ENCODE measurements around the gene SLC25A26. TPM values are rescaled to one million over a fixed set of nuclear protein-coding genes. Genes with fewer than 3 reads are reported as not detected.

Gene SLC25A26
- total RNA-seq, 1 experiment from 2014 or later: 13.2 TPM

DNA sequence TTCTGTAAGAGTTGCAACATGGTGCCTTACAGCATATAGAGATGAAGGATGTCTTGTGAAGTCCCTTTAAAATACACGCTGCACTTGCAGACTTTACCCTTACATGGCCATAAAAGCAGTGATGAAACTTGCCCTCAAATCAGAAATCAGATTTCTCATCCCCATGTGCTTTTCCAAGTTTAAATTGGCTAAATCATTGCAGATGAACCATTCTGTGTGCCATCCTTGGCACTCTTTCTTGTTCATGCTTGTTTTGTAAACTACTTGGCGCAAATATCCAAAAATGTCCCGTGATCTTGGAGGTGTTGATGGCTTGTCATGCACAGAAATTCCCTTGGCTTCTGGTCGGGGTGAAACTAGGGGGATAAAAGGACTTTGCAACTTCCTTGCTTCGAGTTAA lies 144.3 kb downstream of the SLC25A26 start:
- CTCF ChIA-PET: no interaction called here
- TF ChIP-seq, protein P1, sequence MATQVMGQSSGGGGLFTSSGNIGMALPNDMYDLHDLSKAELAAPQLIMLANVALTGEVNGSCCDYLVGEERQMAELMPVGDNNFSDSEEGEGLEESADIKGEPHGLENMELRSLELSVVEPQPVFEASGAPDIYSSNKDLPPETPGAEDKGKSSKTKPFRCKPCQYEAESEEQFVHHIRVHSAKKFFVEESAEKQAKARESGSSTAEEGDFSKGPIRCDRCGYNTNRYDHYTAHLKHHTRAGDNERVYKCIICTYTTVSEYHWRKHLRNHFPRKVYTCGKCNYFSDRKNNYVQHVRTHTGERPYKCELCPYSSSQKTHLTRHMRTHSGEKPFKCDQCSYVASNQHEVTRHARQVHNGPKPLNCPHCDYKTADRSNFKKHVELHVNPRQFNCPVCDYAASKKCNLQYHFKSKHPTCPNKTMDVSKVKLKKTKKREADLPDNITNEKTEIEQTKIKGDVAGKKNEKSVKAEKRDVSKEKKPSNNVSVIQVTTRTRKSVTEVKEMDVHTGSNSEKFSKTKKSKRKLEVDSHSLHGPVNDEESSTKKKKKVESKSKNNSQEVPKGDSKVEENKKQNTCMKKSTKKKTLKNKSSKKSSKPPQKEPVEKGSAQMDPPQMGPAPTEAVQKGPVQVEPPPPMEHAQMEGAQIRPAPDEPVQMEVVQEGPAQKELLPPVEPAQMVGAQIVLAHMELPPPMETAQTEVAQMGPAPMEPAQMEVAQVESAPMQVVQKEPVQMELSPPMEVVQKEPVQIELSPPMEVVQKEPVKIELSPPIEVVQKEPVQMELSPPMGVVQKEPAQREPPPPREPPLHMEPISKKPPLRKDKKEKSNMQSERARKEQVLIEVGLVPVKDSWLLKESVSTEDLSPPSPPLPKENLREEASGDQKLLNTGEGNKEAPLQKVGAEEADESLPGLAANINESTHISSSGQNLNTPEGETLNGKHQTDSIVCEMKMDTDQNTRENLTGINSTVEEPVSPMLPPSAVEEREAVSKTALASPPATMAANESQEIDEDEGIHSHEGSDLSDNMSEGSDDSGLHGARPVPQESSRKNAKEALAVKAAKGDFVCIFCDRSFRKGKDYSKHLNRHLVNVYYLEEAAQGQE (IDR thresholded peaks at IDR 0.05; ENCODE audit: insufficient read depth in 1 of 2, low read depth in 2 of 2, low read length in 1 of 2): no peak
- no peak for TF ChIP-seq POLR2AphosphoS5 (IDR thresholded peaks at IDR 0.05; ENCODE audit: low read depth, low read length)
- TF ChIP-seq, protein P2, sequence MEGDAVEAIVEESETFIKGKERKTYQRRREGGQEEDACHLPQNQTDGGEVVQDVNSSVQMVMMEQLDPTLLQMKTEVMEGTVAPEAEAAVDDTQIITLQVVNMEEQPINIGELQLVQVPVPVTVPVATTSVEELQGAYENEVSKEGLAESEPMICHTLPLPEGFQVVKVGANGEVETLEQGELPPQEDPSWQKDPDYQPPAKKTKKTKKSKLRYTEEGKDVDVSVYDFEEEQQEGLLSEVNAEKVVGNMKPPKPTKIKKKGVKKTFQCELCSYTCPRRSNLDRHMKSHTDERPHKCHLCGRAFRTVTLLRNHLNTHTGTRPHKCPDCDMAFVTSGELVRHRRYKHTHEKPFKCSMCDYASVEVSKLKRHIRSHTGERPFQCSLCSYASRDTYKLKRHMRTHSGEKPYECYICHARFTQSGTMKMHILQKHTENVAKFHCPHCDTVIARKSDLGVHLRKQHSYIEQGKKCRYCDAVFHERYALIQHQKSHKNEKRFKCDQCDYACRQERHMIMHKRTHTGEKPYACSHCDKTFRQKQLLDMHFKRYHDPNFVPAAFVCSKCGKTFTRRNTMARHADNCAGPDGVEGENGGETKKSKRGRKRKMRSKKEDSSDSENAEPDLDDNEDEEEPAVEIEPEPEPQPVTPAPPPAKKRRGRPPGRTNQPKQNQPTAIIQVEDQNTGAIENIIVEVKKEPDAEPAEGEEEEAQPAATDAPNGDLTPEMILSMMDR (IDR thresholded peaks at IDR 0.05): no peak
- no peak for TF ChIP-seq SIN3A (IDR thresholded peaks at IDR 0.05; ENCODE audit: borderline replicate concordance, insufficient read depth, low read depth, low read length)
- no peak for TF ChIP-seq TCF7L2 (IDR thresholded peaks at IDR 0.05; ENCODE audit: low read depth, low read length)
- Histone ChIP-seq H3K36me3 (ENCODE audit: control insufficient read depth, insufficient read depth, low read length) (no peaks in the 10 kb centered on the region), H3K9me3 (ENCODE audit: control insufficient read depth, insufficient read depth, low read depth, low read length) (no peaks in the 10 kb centered on the region), H3K27ac (ENCODE audit: low read length) (no peak overlapping the region), H3K4me1 (ENCODE audit: control insufficient read depth, insufficient read depth, low read length) (no peaks in the 10 kb centered on the region), H3K4me3 (ENCODE audit: low read depth in 2 of 2, low read length in 2 of 2) (no peak overlapping the region), H3K27me3 (ENCODE audit: control insufficient read depth, insufficient read depth, low read length) (no peaks in the 10 kb centered on the region)
- ATAC-seq (no peak), DNase-seq (ENCODE audit: low read depth, low spot score) (no peak)
- intact Hi-C loops (cut with micrococcal nuclease; ENCODE audit: unreplicated experiment): no loop called here
- BruUV-seq (replicated peaks): no TSS peak
- in situ Hi-C loops (cut with HindIII; ENCODE audit: low pct_unique_long_range_greater_than_20kb, low sequenced_read_pairs): no loop called here
- POLR2A ChIA-PET: no interaction called here

DNA sequence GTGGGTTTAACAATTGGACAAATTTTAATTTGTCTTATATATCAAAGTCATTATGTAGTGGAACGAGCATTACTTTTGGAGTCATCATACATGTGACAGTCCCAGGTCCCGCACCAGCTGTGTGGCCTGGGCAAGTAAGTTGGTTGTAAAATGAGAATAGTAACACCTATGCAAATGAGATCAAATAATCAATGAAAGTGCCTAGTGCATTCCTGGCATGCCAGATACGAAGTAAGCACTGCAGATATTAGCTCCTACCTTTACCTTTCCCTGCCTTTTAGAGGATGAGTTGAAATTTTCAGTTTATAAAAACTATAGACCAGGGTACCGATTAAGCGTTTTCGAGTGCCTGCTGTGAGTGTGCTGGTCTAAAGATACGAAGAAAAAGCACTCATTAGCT lies 145.9 kb downstream of the SLC25A26 start:
- TF ChIP-seq POLR2AphosphoS5 (IDR thresholded peaks at IDR 0.05; ENCODE audit: low read depth, low read length) (no peak), SIN3A (IDR thresholded peaks at IDR 0.05; ENCODE audit: borderline replicate concordance, insufficient read depth, low read depth, low read length) (no peak), TCF7L2 (IDR thresholded peaks at IDR 0.05; ENCODE audit: low read depth, low read length) (no peak)
- TF ChIP-seq, protein P2 (IDR thresholded peaks at IDR 0.05): no peak
- TF ChIP-seq, protein P1 (IDR thresholded peaks at IDR 0.05; ENCODE audit: insufficient read depth in 1 of 2, low read depth in 2 of 2, low read length in 1 of 2): no peak
- H3K4me1 ChIP-seq (ENCODE audit: control insufficient read depth, insufficient read depth, low read length): no peaks in the 10 kb centered on the region
- H3K36me3 ChIP-seq (ENCODE audit: control insufficient read depth, insufficient read depth, low read length): no peaks in the 10 kb centered on the region
- no peaks in the 10 kb centered on the region for H3K9me3 ChIP-seq (ENCODE audit: control insufficient read depth, insufficient read depth, low read depth, low read length)
- in situ Hi-C loops (cut with HindIII; ENCODE audit: low pct_unique_long_range_greater_than_20kb, low sequenced_read_pairs): no loop called here
- no peak overlapping the region for H3K27ac ChIP-seq (ENCODE audit: low read length)
- no TSS peak for BruUV-seq (replicated peaks)
- CTCF ChIA-PET: no interaction called here
- intact Hi-C loops (cut with micrococcal nuclease; ENCODE audit: unreplicated experiment): no loop called here
- ATAC-seq (no peak), DNase-seq (ENCODE audit: low read depth, low spot score) (no peak)
- POLR2A ChIA-PET: interaction anchor here (0.7 kb wide), 1 partner anchor 38 kb away, joined by 3 read pairs; no protein-coding TSS in a partner anchor
- no peak overlapping the region for H3K4me3 ChIP-seq (ENCODE audit: low read depth in 2 of 2, low read length in 2 of 2)
- no peaks in the 10 kb centered on the region for H3K27me3 ChIP-seq (ENCODE audit: control insufficient read depth, insufficient read depth, low read length)
